ENCODE measurements around the gene CCDC3. TPM values are rescaled to one million over a fixed set of nuclear protein-coding genes. Genes with fewer than 3 reads are reported as not detected.

The CCDC3 gene
- total RNA-seq, 2 experiments from 2014 or later = not detected

Other genes with a start within 250 kb of the CCDC3 start
- 10 to 100 TPM; 95.6 to 98.2 TPM for gene OPTN, start 98.5 kb upstream of the CCDC3 start, total RNA-seq
- 10 to 100 TPM; 40.2 to 45.0 TPM for gene MCM10, start 159.8 kb upstream of the CCDC3 start, total RNA-seq
- gene UCMA, start 232.7 kb upstream of the CCDC3 start, total RNA-seq = not detected

Measured in activated naive CD8-positive, alpha-beta T cell treated with anti-CD3 and anti-CD28 coated beads, Interleukin-2, amount 10 ng/mL, durations not matched to agents 7 days and 5 days (primary cell).